ENCODE data around the gene GSTA3.
"Not testable (repeated sequence)": the region's sequence is repeated elsewhere in the genome, so short reads cannot be mapped to it uniquely, and the experiment has no call there.

GSTA3 gene

DNA sequence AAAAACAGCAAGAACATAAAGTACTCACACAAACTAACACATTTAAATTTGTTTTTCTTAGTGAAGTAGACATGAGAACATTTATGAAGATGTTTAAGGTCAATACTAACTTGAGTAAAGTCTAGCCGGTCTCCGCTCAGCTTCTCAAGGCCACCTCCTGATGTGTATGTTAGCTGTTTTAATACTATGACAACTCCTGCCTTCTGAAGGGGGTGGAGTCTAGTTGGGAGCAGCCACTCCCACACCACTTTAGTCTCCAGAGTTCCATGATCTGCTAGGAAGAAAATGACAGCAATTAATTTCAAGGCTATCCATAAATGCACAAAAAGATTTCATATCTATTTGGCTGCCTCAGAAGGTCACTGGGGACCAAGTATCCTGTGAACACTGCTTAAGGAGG lies at the start of gene GSTA3:
Gene GSTA3 (minus strand): TSS at position 168 of the 400 bp plus-strand sequence. CDS start 3,864 bp downstream, outside the sequence.
- no peak for DNase-seq (ENCODE audit: low read depth)

DNA sequence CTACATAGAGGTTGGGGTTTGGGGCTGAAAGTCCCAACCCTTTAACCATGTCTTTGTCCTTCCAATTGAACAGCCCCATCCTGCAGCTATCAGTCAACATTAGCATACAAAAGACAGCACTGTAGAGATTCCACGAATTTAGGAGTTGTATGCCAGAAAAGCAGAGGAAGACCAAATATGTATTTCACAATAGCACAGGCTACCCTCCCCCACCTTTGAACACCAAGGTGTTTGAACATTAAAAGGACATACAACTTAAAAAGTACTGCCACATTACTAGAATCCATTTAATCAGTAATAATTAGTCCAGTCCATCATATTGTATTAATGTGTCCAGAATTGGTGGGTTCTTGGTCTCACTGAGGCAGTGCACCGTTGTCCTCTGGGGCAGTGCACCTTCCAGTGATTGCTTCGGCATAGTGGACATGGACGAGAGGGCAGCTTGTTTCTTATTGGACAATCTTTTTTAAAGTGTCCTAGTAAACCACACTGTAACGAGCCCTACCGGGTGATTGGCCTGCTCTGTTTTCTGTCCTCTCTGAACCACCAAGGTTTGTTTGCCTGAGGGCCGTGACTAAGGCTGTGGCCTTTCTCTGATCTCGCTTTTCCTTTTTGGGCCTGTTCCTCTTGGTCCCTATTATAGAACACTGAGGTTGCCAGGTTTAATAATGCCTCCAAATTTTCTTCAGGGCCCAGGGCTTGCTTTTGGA lies 49.2 kb upstream of the GSTA3 start:
- no peak for DNase-seq (ENCODE audit: low read depth)

DNA sequence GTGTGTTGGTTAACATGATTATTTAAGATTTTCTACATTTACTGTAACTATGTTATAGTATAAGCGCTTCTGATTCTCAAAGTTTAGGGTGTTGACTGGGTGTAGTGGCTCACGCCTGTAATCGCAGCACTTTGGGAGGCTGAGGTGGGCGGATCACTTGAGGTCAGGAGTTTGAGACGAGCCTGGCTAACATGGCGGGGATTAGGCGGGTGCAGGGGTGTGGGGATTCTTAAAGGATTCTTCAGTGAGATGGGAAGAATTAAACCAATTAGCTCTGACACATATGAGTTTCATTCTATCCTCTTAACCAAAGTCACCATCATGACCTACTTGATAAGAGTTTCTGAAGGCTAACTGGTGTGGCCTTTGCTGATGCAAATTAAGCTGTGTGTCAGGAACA lies 46.4 kb upstream of the GSTA3 start:
- DNase-seq (ENCODE audit: low read depth), result no peak

DNA sequence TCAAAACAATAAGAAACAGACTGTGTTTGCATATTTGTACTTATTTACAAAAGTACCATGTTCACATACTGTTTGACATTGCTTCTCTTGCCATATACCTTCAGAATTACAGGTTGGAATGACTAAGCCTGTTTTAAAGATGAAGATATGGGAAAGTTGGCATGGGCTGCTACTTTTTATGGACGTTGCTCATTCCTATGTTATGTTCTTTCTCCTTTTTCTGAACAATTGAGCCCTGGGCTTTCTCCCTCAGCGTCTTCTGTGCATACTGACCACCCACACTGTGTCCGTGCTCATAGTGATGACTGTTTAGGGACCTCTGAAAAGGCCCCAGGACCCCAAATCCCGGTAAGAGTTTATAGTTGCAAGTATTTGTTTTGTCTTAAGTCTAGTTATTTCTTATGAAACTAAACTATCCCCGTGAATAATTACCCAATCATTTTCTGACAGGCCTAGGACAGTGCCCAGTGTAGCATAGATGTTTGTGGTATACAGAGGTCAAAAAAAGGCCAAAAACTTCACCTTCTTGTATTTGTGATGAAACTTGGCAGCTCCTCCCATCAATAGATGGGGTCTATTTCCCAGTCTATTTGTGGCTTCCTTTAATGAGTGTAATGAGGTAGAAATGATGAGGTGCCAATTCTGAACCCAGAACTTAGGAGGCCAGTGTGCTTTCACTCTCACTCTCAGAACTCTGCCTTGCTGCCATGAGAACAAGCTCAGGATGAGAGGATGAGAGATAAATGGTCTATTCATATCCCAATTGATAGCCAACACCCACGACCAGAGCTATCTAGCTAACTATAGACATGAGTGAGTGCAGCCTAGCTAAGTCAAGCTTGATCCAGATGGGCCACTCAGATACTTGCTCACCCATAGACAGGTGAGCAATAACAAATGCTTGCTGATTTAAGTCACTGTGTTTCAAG lies 44.7 kb upstream of the GSTA3 start:
- no peak for DNase-seq (ENCODE audit: low read depth)

DNA sequence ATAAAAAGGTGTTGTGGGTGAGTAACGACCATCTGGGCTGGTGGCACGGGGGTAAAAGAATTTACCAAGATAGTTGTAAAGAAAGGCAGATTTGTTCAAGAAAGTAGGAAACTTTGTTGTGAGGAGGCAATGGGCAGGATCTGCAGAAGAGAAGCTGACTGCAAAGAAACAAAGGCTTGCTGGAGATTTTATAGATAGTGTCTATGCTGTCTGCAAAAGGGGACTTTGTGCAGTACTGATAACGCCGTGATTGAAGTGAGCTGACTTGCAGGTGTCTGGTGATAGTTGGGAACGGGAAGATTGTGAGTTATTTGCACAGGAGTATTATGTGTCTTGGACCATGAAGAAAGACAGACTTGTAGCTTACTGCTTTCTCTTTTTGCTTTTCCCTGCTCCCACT lies 36.8 kb upstream of the GSTA3 start:
- no peak for DNase-seq (ENCODE audit: low read depth)

DNA sequence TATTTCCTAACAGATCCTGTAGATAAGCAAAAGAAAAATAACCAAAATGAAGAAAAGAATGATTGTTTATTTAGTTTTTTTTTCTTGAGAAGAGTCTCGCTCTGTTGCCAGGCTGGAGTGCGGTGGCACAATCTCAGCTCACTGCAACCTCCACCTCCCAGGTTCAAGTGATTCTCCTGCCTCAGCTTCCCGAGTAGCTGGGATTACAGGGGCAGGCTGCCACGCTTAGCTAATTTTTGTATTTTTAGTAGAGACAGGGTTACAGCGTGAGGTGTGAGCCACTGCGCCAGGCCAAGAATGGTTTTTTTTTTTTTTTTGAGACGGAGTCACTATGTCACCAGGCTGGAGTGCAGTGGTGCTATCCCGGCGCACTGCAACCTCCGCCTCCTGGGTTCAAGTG lies 33.3 kb upstream of the GSTA3 start:
- DNase-seq (ENCODE audit: low read depth), result not testable (repeated sequence)

DNA sequence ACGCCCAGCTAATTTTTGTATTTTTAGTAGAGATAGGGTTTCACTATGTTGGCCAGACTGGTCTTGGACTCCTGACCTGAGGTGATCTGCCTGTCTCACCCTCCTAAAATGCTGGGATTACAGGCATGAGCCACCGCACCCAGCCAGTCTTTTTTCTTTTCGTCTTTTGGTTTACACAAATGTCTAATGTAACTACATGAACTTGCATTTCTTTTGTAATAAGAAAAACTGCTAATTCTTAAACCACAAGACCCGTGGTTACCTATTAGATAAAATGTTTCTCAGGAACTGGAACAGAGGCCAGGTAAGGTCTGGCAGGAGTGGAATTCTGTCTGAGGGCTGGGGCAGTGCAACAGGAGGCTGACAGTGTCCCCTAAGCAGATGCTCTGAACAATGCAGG lies 32.7 kb upstream of the GSTA3 start:
- no peak for DNase-seq (ENCODE audit: low read depth)

DNA sequence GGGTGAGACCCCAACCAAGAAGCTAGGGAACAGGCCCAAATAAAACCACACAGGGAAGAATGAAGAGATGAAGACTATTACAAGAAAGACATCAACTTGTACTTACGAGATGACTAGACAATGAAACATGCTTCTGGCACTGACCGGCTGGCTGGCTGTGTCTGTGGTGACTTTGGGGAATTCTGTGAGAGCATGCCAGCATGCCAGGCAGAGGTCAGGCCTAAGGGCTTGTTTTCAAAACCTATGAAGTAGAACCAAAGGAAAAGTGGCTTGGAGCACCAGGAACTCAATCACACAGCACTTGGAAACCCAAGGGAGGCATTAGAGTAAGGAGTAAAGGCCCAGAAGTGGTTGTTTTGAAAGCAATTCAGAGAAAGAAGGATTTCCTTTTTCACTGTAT lies 28.4 kb upstream of the GSTA3 start:
- no peak for DNase-seq (ENCODE audit: low read depth)

DNA sequence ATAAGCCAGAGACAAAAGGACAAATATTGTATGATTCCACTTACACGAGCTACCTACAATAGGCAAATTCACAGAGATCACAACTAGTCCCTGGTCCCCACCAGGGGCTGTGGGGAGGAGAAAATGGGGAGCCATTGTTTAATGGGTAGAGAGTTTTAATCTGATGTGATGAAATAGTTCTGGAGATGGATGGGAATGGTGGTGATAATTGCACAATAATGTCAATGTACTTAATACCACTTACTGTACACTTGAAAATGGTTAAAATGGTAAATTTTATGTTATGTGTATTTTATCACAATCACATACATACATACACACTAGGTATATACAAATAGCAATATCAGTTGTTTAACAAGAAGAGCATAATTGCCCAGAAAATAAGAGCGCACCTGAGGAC lies 24.3 kb upstream of the GSTA3 start:
- no peak for DNase-seq (ENCODE audit: low read depth)

DNA sequence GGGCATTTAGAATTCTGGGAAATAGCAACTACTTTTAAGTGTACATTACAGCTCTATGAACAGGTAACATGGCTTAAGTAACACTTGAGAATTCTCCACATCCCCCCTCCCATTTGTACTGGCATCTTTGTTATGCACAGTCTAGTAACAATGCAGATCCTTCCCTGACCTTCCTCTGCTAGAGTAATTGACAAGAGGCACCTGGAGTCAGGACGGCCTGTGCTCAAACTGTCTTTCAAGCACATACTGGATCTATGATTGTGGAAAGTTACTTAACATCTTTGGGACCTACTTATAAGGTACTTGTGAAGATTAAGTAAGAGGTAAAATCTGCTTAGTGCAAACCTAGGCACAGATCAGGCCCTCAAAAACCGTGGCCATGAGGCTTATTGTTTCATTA lies 21.9 kb upstream of the GSTA3 start:
- DNase-seq (ENCODE audit: low read depth), result no peak

DNA sequence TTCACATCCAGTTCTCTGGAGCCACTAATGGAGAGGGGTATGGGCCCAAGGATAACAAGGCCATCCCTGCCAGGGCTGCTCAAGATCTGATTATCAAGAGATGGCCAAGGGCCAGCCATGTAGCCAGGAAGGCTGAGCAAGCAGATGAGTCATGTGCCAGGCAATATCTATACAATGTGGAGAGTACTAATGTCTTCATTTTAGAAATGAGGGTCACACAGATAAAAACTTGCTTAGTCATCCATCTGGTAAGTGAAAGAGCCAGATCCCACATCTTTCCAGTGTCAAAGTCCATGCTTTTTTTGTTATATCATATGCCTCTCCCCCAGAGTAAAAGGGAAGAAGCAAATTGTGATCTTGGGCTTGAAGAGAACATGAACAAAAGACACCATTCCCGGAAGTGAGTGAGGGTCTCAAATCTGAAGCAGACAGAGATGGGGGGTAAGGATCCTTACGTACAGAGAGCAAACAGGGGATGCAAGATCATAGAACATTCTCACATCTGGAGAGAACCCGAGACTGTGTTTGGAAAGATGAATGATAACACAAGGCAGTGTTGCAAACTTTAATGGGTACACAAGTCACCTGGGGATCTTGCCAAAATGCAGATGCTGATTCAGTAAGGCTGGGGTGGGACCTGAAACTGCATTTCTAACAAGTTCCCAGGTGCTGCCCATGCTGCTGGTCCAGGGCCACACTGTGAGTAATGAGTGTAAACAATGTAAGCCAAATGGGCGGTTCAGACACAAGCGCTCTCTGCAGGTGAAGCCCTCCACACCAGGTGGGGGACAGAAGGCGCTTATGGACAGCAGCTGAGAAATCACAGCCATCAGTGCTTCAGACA lies 20.0 kb upstream of the GSTA3 start:
- no peak for DNase-seq (ENCODE audit: low read depth)

DNA sequence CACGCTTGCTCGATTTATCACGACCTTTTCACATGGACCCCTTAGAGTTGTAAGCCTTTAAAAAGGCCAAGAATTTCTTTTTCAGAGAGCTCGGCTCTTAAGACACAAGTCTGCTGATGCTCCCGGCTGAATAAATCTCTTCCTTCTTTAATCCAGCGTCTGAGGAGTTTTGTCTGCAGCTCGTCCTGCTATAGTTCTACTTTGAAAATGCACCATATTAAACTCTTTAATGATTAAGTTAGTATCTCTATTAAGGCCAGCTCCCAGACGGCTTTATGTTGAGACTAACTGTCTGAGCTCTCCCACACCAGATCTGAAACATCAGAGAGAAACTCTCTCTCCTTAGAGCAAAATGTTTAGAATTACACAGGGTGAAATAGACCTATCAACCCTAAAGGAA lies 18.0 kb upstream of the GSTA3 start:
- no peak for DNase-seq (ENCODE audit: low read depth)

DNA sequence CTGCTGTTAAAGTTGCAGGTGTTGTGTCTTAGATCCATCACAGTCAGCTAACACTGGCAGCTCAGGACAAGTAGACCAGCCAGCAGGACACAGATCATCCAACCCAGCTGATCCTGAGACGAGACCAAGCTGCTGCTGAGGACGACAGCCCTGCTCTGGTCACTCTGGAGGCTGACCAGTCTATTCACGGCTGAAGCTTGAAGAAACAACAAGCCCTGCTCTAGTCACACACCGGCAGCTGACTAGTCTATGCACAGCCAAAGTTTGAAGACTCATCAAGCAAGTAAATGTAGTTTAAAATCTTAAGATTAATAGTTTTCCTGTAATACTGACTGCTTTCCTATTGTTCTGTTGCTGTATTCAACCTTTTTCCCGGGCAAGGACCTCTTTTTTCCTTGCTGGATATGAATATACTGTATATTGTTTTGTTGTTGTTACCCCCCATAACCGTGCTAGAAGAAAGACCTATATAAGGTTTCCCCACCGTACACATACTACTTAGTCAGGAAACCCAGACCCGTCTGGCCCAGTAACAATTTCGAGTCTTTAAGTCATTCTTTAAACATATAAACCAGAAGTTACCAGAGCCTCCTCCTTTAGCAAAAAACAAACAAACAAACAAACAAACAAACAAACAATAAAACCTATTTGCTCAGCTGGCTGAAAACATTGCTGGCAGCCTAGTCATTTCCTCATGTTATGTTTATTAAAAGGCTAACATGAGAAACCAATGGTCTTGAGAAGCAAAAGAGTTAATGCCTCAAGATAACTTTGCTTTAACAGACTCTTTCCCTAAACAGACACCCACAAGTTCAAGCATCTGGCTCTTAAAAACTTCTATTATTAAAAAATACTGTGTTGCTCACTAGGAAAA lies 16.7 kb upstream of the GSTA3 start:
- no peak for DNase-seq (ENCODE audit: low read depth)

DNA sequence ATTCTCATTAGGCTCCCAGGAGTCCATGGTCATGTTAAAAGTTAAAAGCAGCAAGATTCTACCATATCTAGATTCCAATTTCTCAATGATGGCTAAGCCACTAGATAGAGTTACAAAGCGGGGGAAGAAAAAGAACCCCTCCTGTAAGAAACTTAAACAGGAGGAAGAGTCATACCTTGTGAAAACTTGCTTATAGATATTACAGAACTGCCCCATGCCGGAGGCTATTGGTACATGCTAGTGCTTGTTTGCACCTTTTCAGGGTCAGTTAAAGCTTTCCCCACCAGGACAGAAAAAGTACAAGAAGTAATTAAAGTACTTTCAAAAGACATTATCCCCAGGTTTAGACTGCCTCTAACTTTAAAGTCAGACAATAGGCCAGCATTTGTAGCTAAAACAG lies 15.5 kb upstream of the GSTA3 start:
- DNase-seq (ENCODE audit: low read depth), result no peak

DNA sequence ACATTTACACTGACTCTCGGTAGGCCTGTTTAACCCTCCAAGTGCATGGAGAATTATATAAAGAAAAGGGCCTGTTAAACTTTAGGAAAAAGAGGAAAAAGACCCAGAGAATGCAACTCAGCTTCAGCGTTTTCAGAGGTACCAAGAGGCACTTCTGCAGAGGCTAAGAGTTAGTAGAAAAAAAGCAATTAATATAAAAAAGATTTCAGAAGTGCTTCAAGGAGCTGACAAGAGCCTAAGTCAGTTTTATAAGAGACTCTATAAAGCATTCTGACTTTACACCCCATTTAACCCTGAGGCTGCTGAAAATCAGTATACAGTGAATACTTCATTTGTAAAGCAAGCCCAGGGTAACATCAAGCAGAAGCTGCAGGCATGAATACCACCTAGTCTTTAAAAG lies 14.2 kb upstream of the GSTA3 start:
- not testable (repeated sequence) for DNase-seq (ENCODE audit: low read depth)

DNA sequence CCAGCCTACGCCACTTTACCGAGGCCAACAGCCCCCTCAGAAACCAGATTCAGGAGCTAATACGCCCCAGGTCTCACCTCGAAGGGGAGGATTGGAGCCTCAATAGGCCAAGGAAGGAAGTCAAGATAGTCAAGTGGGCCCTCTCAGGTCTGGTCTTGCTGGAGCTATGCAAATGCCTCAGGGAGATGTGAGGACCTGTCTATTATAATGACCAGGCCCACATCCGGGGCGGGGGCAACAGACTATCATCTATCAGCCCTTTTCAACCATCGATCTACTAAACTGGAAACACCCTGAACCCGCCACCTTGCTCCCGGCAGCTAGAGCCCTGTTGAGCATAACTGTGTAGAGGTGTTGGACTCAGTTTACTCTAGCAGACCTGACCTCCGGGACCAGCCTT lies 12.7 kb upstream of the GSTA3 start:
- DNase-seq (ENCODE audit: low read depth), result no peak

DNA sequence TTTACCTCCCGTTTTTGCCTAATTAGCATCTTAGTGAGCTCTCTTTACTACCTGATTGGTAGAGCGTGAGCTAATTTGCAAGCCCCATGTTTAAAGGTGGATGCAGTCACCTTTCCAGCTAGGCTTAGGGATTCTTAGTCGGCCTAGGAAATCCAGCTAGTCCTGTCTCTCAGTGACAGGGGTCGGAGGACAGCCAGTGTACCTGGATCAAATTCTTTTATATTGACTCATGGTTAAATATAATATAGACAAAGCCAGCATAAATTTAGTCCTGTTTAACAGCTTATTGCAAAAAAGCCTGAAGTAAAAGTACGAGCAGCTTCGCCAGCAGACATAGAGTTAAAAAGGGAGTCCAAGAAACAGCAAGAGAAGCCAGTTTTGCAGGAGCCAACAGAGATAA lies 12.2 kb upstream of the GSTA3 start:
- DNase-seq (ENCODE audit: low read depth), result no peak

DNA sequence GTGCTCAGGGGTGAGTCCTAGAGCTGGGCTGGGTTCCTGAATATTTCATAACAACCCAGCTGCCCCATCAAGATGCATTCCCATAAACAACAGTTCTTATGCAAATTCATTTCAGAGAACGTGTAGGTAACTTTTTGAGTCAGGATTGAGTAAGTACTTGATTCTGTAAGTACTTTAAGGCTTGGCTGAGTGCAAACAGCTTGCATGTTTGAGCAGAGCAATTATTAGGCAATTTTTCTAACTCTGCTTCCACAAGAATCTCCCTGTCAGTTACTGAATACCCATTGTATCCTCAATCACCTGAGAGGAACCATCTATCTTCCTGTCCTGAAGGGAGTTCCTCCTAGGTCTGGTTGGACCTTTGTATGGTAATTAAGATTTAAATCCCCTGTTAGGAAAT lies 10.0 kb upstream of the GSTA3 start:
- not testable (repeated sequence) for DNase-seq (ENCODE audit: low read depth)

DNA sequence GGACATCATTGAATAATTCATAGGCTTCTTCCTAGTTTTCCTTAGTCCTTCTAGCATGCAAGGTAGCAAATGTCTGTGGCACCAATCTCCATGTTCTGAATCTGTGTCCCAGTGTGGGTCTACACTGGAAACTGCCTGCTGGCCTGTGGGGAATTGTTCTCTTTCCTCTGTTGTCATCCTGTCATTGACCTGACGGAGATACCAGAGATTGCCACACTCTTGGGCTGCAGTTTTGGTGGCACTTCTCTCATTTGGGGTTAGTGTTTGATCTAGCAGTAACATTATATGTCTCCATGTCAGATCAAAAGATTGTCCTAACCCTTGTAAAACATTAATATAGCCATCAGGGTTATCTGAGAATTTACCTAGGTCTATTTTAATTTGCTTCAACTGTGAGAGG lies 9.3 kb upstream of the GSTA3 start:
- DNase-seq (ENCODE audit: low read depth), result not testable (repeated sequence)

DNA sequence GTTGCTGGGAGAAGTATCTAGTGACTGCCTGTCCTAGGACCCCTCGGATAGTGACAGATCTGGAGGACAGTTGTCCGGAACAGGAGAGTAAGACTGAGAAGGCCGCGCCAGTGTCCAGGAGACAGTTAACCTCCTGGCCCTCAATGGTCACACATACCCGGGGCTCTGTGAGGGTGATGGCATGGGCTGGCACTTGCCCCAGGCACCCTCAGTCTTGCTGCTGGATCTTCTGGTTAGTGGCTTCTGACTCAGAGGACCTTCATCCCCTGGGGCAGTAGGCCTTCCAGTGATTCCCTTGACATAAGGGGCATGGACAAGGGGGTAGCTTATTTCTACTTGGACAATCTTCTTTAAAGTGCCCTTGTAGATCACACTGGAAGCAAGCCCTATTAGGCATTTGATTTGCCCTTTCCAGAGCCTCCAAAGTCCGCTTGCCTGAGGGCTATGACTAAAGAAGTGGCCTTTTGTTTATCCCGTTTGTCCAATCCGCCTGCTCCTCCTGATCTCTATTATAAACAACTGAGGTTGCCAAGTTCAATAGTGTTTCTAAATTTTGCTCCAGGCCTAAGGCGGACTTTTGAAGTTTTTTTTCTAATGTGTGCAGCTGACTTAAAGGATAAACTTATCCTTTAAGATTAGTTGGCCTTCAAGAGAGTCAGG lies 8.7 kb upstream of the GSTA3 start:
- not testable (repeated sequence) for DNase-seq (ENCODE audit: low read depth)

DNA sequence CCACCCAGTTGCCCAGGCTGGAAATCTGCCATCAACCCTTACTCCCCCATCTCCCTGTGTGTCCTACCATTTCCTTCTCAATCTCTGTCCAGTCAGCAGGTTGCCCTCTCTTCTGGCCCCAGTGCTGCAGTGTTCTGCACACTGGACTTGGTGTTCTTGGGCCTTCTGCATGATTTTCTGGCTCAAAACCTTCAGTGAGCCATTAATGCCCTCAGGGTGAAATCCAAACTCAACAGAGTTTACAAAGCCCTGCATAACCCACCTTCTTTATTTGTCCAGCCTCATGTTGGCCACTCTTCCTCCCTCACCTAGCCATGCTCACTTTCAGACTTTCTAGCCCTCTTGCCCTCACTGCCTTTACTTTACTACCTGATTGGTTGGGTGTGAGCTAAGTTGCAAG lies 5.0 kb upstream of the GSTA3 start:
- DNase-seq (ENCODE audit: low read depth), result no peak
